ENCODE data around the gene IL1RAPL2. TPM values are rescaled to one million over a fixed set of nuclear protein-coding genes. Genes with fewer than 3 reads are reported as not detected.
A peak's percentile ranks its signal among the peaks of the same experiment; 100 is the strongest.

IL1RAPL2 gene
- total RNA-seq, 1 donor from 2014 or later: not detected

GRCh38 chrX:105477351-105477750 is 911.4 kb downstream of the IL1RAPL2 start:
- Mint-ChIP-seq H3K4me3 (ENCODE audit: unreplicated experiment) (no peak overlapping the region), H3K27me3 (ENCODE audit: low read depth) (no peaks in the 10 kb centered on the region), H3K36me3 (ENCODE audit: low read depth) (no peaks in the 10 kb centered on the region), H3K27ac (ENCODE audit: unreplicated experiment) (no peak overlapping the region), H3K4me1 (ENCODE audit: low read depth) (peaks cover 29% of the 10 kb centered on the region), H3K9me3 (ENCODE audit: low read depth) (peaks cover 3% of the 10 kb centered on the region)
- TF ChIP-seq CTCF (IDR thresholded peaks at IDR 0.05): no peak
- no peak for DNase-seq (ENCODE audit: low spot score)

GRCh38 chrX:105480646-105481310 is 914.8 kb downstream of the IL1RAPL2 start:
- H3K4me1 Mint-ChIP-seq (ENCODE audit: low read depth): peaks cover 22% of the 10 kb centered on the region
- DNase-seq (ENCODE audit: low spot score): no peak
- peaks cover 8% of the 10 kb centered on the region for H3K9me3 Mint-ChIP-seq (ENCODE audit: low read depth)
- no peaks in the 10 kb centered on the region for H3K36me3 Mint-ChIP-seq (ENCODE audit: low read depth)
- H3K27me3 Mint-ChIP-seq (ENCODE audit: low read depth): no peaks in the 10 kb centered on the region
- H3K27ac Mint-ChIP-seq (ENCODE audit: unreplicated experiment): no peak overlapping the region
- no peak for TF ChIP-seq CTCF (IDR thresholded peaks at IDR 0.05)
- no peak overlapping the region for H3K4me3 Mint-ChIP-seq (ENCODE audit: unreplicated experiment)

GRCh38 chrX:105483011-105483410 is 917.0 kb downstream of the IL1RAPL2 start:
- H3K4me3 Mint-ChIP-seq (ENCODE audit: unreplicated experiment): no peak overlapping the region
- no peak for DNase-seq (ENCODE audit: low spot score)
- no peaks in the 10 kb centered on the region for H3K36me3 Mint-ChIP-seq (ENCODE audit: low read depth)
- H3K27ac Mint-ChIP-seq (ENCODE audit: unreplicated experiment): peak overlapping the region; percentile 33
- H3K4me1 Mint-ChIP-seq (ENCODE audit: low read depth): peaks cover 8% of the 10 kb centered on the region
- H3K27me3 Mint-ChIP-seq (ENCODE audit: low read depth): no peaks in the 10 kb centered on the region
- no peak for TF ChIP-seq CTCF (IDR thresholded peaks at IDR 0.05)
- H3K9me3 Mint-ChIP-seq (ENCODE audit: low read depth): peaks cover 10% of the 10 kb centered on the region

- H3K9me3 Mint-ChIP-seq (ENCODE audit: low read depth): peaks cover 7% of the 10 kb centered on the region
- no peaks in the 10 kb centered on the region for H3K36me3 Mint-ChIP-seq (ENCODE audit: low read depth)
- TF ChIP-seq CTCF (IDR thresholded peaks at IDR 0.05): no peak
- DNase-seq (ENCODE audit: low spot score): no peak
- H3K27ac Mint-ChIP-seq (ENCODE audit: unreplicated experiment): no peak overlapping the region
- no peaks in the 10 kb centered on the region for H3K27me3 Mint-ChIP-seq (ENCODE audit: low read depth)
- peaks cover 4% of the 10 kb centered on the region for H3K4me1 Mint-ChIP-seq (ENCODE audit: low read depth)
- H3K4me3 Mint-ChIP-seq (ENCODE audit: unreplicated experiment): no peak overlapping the region
These were observed 922.7 kb downstream of the IL1RAPL2 start for GRCh38 chrX:105488716-105489115.

- H3K27ac Mint-ChIP-seq (ENCODE audit: unreplicated experiment): no peak overlapping the region
- H3K9me3 Mint-ChIP-seq (ENCODE audit: low read depth): peaks cover 19% of the 10 kb centered on the region
- DNase-seq (ENCODE audit: low spot score): no peak
These were observed 929.4 kb downstream of the IL1RAPL2 start for GRCh38 chrX:105495376-105495775.

More at GRCh38 chrX:105495376-105495775, 929.4 kb downstream of the IL1RAPL2 start:
- Mint-ChIP-seq H3K4me1 (ENCODE audit: low read depth) (no peaks in the 10 kb centered on the region), H3K27me3 (ENCODE audit: low read depth) (no peaks in the 10 kb centered on the region), H3K36me3 (ENCODE audit: low read depth) (peaks cover 3% of the 10 kb centered on the region), H3K4me3 (ENCODE audit: unreplicated experiment) (no peak overlapping the region)
- no peak for TF ChIP-seq CTCF (IDR thresholded peaks at IDR 0.05)
